Stimulated activated naive B cell treated with anti-CD40 and anti-IgM and Interleukin-4, amounts not matched to agents 10 μg/mL and 1 μg/mL and 100 μg/mL, for 72 hours (primary cell): ENCODE measurements around the gene SAPCD2.
A peak's percentile ranks its signal among the peaks of the same experiment; 100 is the strongest.

Experiments
- ATAC-seq, 2 donors: fragments of 150-1000 bp; cut with Tn5 transposase; replicated peaks; 2 replicates each; pipeline ENCODE4 v1.10.0; 2021; ENCODE audit warnings: moderate library complexity in 1 of 2
- DNase-seq: peaks from one replicate; pipeline ENCODE4 v3.0.0; 2021
- H3K27ac Mint-ChIP-seq: one replicate; pipeline ENCODE4 v1.8.0; 2022; ENCODE audit warnings: mild to moderate bottlenecking, mixed read lengths
- H3K27me3 Mint-ChIP-seq, 2 donors: one replicate each; pipeline ENCODE4 v1.8.0; 2022; ENCODE audit warnings: mixed read lengths in 2 of 2
- H3K36me3 Mint-ChIP-seq, 2 donors: one replicate each; pipeline ENCODE4 v1.8.0; 2022; ENCODE audit warnings: mixed read lengths in 2 of 2, mild to moderate bottlenecking in 1 of 2
- H3K4me1 Mint-ChIP-seq, 2 donors: one replicate each; pipeline ENCODE4 v1.8.0; 2022; ENCODE audit warnings: mixed read lengths in 2 of 2, mild to moderate bottlenecking in 1 of 2
- H3K4me3 Mint-ChIP-seq, 2 donors: one replicate each; pipeline ENCODE4 v1.8.0; 2022; ENCODE audit warnings: mild to moderate bottlenecking in 2 of 2, mixed read lengths in 2 of 2, moderate library complexity in 1 of 2
- H3K9me3 Mint-ChIP-seq, 2 donors: one replicate each; pipeline ENCODE4 v1.8.0; 2022; ENCODE audit warnings: mixed read lengths in 2 of 2, mild to moderate bottlenecking in 1 of 2

Gene SAPCD2

DNA sequence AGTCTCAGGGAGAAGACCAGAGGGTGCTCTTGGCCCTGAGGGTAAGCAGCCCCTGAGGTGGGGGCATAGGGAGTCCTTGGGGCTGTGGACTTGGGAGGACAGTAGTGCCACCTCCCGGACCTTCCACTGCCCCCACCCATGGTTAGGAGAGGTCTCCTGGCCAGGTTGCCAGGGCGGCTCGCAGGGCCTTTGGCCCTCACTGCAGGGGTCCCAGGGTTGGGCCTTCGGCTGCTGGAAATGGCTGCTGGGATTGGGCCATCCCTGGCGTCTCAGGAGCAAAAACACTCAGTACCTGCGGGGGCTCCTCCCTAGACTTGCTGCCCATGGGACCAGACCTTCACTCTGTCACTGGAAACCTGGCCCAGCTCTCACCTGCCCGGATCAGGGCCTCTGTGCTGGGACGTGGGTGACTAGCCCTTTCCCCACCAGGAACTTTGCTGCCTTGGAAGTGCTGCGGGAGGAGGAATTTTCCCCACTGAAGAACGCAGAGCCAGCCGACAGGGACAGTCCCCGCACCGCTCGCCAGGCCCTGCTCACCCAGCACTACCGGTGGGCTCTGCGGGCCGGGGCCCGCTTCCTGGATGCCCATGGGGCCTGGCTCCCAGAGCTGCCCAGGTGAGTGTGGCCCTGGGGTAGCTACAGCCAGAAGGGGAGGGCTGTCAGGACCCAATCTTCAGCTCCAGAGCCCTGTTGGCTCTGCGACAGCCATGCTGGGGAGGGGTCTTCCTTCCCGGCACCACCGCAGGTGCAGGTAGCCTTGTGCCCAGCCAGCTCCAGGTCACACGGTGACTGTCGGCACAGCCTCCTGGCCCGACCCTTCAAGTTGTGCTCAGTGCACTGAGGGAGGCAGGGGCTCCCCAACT is 10.1 kb upstream of the SAPCD2 start:
- peaks cover 30 to 32% of the 10 kb centered on the region in 2 donors for H3K4me1 Mint-ChIP-seq
- no peaks in the 10 kb centered on the region for H3K27me3 Mint-ChIP-seq
- peaks cover 15 to 17% of the 10 kb centered on the region in 2 donors for H3K36me3 Mint-ChIP-seq
- no peak overlapping the region for H3K27ac Mint-ChIP-seq
- ATAC-seq (no peak), DNase-seq (no peak)
- H3K4me3 Mint-ChIP-seq: no peak overlapping the region
- no peaks in the 10 kb centered on the region for H3K9me3 Mint-ChIP-seq

DNA sequence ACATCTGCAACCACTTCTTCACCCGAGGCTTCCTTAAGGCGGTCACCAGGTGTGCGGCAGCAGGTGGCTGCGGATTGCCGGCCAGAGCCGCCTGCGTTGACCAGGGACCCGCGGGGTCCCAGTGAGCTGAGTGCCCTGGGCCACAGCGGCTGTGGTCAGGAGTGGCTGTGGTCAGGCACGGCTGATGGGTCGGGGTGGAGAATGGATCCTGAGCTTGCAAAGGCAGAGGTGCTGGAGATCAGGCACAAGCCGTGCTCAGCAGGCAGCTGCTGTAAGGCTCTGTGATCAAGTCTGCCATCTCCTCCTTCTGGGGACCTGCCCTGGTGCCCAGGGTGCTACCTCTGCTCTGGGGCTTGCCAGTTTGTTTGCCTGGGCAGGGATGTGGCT is 9.0 kb upstream of the SAPCD2 start:
- Mint-ChIP-seq H3K36me3 (peaks cover 15 to 16% of the 10 kb centered on the region in 2 donors), H3K4me3 (peak overlapping the region; percentile 41 to 48), H3K27ac (no peak overlapping the region), H3K27me3 (no peaks in the 10 kb centered on the region), H3K4me1 (peaks cover 24 to 33% of the 10 kb centered on the region in 2 donors), H3K9me3 (no peaks in the 10 kb centered on the region)
- ATAC-seq (no peak), DNase-seq (no peak)

DNA sequence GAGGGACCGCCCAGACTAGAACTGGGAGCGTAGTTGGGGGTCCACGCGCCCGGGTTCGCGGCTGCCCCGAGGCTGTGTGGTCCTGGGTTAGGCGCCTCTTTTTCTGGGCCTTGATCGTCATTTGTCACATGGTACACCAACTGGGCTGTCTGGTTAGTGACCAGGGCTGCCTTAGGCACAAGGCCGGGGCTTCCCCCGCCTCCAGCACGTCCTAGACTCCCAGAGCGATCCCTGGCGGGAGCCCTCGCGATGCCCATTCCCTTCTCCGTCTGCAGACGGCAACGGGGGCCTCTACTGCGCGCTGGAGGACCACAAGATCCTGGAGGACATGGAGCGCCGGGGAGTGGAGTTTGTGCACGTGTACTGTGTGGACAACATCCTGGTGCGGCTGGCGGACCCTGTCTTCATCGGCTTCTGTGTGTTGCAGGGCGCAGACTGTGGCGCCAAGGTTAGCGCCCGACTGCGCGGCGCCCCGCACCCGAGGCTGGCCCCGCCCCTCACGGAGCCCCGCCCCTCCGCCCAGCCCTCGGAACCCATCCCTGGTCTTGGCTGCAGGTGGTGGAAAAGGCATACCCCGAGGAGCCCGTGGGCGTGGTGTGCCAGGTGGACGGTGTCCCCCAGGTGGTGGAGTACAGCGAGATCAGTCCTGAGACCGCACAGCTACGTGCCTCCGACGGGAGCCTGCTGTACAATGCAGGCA is 8.5 kb upstream of the SAPCD2 start:
- Mint-ChIP-seq H3K4me3 (peak overlapping the region; percentile 82 to 83), H3K4me1 (peaks cover 18 to 30% of the 10 kb centered on the region in 2 donors), H3K36me3 (peaks cover 15 to 16% of the 10 kb centered on the region in 2 donors), H3K9me3 (no peaks in the 10 kb centered on the region), H3K27ac (no peak overlapping the region), H3K27me3 (no peaks in the 10 kb centered on the region)
- ATAC-seq (no peak), DNase-seq (no peak)

DNA sequence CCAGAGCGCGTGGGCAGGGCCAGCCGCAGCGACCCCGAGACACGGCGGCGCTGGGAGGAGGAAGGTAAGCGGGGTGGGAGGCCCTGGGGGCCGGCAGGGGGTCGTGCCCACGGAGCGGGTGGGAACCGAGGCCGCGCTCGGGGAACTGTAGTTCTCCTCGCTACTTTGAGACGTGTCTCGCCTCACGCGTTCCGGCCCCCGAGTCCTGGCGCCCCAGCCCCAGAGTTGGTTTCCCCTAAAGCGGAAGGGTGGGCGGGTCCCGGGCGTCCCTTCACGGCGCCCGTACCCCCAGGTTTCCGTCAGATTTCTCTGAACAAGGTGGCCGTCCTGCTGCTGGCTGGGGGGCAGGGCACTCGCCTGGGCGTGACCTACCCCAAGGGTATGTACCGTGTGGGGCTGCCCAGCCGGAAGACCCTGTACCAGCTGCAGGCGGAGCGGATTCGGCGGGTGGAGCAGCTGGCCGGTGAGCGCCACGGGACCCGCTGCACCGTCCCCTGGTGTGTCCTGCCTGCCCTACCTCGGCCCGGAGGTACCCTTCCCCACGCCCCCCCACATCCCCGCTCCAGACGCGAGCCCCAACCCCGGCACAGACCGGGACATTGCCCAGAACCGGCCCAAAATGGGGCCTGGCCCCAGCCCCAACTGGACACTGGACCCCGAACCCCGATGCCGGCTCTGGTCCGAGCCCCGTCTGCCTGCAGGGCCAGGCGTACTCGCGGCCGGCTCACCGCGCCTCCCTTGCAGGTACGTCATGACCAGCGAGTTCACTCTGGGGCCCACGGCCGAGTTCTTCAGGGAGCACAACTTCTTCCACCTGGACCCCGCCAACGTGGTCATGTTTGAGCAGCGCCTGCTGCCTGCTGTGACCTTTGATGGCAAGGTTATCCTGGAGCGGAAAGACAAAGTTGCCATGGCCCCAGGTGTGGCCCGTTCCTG is 7.7 kb upstream of the SAPCD2 start:
- H3K4me1 Mint-ChIP-seq: peaks cover 17 to 22% of the 10 kb centered on the region in 2 donors
- H3K27me3 Mint-ChIP-seq: no peaks in the 10 kb centered on the region
- no peaks in the 10 kb centered on the region for H3K9me3 Mint-ChIP-seq
- H3K36me3 Mint-ChIP-seq: peaks cover 15 to 16% of the 10 kb centered on the region in 2 donors
- ATAC-seq: peak; percentile 50 to 54
- peak overlapping the region; percentile 42 for H3K27ac Mint-ChIP-seq
- H3K4me3 Mint-ChIP-seq: peak overlapping the region; percentile 82 to 83
- no peak for DNase-seq

DNA sequence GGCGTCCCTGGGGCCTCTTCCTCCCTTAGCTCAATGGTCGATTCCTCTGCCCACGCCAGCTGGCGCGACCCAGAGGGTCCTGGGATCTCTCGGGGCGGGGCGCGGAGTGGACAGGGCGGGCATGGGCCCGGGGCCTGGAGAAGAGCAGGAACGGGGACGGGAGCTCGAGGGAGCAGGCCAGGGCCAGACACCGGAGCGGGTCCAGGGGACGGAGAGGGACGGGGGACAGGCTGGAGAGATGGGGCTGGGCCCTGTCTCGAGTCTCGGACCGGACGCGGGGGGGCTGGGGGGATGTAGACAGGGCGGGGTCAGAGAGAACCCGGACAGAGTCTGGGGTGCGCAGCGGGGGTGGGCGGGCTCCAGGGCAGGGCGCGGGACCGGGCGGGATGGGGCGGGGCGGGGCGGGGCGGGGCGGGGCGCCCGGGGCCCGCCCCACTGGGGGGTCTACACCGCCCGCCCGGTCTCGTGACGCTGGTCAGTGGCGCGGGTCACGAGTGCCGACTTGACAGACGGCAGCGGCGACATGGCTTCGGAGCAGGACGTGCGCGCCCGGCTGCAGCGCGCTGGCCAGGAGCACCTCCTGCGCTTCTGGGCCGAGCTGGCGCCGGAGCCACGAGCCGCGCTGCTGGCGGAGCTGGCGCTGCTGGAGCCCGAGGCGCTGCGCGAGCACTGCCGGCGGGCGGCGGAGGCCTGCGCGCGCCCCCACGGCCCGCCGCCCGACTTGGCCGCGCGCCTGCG is 6.8 kb upstream of the SAPCD2 start, which contains the start of gene UAP1L1:
UAP1L1 (plus strand) TSS at position 508 of the 738 bp plus-strand sequence; CDS start at position 524, 16 bp downstream.
- DNase-seq (no peak), ATAC-seq (peak; percentile 73 to 77)
- H3K4me1 Mint-ChIP-seq: peaks cover 12 to 16% of the 10 kb centered on the region in 2 donors
- no peaks in the 10 kb centered on the region for H3K27me3 Mint-ChIP-seq
- peak within 1 kb of the TSS; percentile 59 for H3K27ac Mint-ChIP-seq
- H3K4me3 Mint-ChIP-seq: peak within 1 kb of the TSS; percentile 82 to 83
- H3K9me3 Mint-ChIP-seq: no peaks in the 10 kb centered on the region
- peaks cover 13 to 14% of the 10 kb centered on the region in 2 donors for H3K36me3 Mint-ChIP-seq

DNA sequence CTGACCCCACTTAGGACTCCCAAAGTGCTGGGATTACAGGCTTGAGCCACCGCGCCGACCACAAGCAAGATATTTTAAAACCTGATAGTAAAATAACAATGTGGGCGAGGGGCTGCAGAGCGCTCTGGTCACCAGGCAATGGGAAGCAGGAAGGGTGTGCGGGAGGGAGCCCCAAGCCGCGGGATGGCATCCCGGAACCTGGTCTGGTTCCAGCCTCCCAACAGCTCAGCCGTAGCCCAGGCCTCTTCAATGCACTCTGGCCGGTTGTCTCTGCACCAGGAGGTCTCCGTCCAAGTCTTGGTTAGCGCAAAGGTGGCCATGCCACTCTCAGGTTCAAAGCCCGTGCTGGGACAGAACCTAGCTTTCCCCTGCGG is 6.3 kb upstream of the SAPCD2 start:
- peak overlapping the region; percentile 67 to 77 for H3K4me3 Mint-ChIP-seq
- H3K9me3 Mint-ChIP-seq: no peaks in the 10 kb centered on the region
- H3K36me3 Mint-ChIP-seq: peaks cover 8% of the 10 kb centered on the region in 2 donors
- no peak for DNase-seq
- ATAC-seq: no peak
- no peaks in the 10 kb centered on the region for H3K27me3 Mint-ChIP-seq
- peaks cover 12 to 15% of the 10 kb centered on the region in 2 donors for H3K4me1 Mint-ChIP-seq
- H3K27ac Mint-ChIP-seq: no peak overlapping the region

DNA sequence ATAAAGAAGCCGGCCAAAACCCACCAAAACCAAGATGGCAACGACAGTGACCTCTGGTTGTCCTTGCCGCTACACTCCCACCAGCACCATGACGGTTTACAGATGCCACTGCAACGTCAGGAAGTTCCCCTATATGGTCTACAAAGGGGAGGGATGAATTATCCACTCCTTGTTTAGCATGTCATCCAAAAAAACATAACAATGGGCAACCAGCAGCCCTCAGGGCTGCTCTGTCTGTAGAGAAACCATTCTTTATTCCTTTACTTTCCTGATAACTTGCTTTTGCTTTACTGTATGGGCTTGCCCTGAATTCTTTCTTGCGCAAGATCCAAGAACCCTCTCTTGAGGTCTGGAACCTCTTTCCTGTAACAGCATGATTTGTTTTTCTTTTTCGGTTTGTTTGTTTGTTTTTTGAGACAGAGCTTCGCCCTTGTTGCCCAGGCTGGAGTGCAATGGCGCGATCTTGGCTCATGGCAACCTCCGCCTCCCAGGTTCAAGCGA is 5.0 kb upstream of the SAPCD2 start:
- ATAC-seq (no peak), DNase-seq (no peak)
- Mint-ChIP-seq H3K4me3 (no peak overlapping the region), H3K4me1 (peaks cover 22 to 25% of the 10 kb centered on the region in 2 donors), H3K9me3 (no peaks in the 10 kb centered on the region), H3K27ac (no peak overlapping the region), H3K36me3 (peaks cover 5 to 8% of the 10 kb centered on the region in 2 donors), H3K27me3 (no peaks in the 10 kb centered on the region)

DNA sequence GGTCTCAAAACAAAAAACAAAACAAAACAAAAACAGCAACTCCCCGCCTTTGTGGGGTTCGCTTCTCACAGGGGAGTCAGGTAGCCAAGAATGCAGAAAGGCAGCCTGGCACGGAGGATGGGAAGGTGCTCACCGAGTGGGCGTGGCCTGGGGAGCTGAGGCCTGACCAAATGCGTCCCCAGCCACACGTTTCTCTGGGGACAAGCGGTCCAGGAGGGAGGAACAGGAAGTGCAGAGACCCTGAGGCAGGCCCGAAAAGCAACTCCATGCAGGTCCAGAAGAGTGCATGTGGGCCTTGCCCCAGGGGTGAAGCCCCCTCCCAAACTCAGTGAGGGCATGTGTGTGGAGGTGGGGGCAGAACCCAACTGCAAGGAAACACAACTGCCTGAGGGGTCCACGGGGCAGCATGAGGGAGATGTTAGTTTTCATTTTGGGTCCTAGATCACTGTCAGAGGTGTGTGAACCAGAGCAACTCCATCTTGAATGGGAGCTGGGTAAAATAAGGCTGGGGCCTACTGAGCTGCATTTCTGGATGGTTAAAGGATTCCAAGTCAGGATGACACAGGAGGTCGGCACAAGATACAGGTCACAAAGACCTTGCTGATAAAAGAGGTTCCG is 4.4 kb upstream of the SAPCD2 start:
- no peak for ATAC-seq
- DNase-seq: no peak
- Mint-ChIP-seq H3K27ac (peak overlapping the region; percentile 37), H3K4me3 (no peak overlapping the region), H3K36me3 (peaks cover 2 to 4% of the 10 kb centered on the region in 2 donors), H3K4me1 (peaks cover 22% of the 10 kb centered on the region in 2 donors), H3K9me3 (no peaks in the 10 kb centered on the region), H3K27me3 (no peaks in the 10 kb centered on the region)

DNA sequence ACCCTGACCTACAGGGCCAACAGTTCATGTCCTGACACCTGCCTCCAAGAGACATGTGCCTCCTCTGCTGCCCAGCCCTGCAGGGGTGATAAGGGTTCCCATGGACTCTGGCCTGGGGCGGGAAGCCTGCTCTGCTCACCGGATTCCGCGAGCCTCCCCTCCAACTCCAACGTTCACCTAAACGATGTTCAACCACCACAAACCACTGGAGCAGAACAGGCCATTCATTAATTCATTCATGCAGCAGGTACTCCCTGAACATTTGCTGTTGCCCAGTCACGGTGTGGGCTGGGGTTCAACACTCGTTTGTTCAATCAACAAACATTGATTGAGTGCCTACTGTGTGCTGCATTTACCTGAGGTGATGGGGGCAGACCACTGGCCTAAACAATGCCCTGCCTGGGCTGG is 3.6 kb upstream of the SAPCD2 start:
- Mint-ChIP-seq H3K27me3 (no peaks in the 10 kb centered on the region), H3K9me3 (no peaks in the 10 kb centered on the region), H3K4me3 (no peak overlapping the region), H3K36me3 (no peaks in the 10 kb centered on the region), H3K27ac (no peak overlapping the region), H3K4me1 (peaks cover 20 to 22% of the 10 kb centered on the region in 2 donors)
- ATAC-seq (no peak), DNase-seq (no peak)

DNA sequence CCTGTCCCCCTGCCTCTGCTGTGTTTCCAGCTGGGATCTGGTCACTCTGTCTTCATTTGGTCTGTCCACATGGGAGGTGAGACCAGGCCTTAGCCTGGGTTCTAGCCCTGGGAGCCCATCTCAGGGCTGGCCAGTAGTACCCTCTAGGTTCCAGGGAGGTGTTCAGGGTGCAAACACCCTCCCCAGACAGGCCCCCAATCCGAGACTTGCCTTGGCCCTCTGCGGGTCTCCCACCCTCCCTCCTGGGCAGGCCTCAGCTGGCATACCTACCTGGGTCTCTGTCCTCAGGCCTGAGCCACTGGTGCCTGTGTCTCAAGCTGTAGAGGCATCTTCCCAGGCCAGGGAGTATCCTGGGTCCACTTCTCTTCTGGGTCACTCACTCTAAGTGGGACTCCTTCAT is 925 bp upstream of the SAPCD2 start:
- DNase-seq: no peak

DNA sequence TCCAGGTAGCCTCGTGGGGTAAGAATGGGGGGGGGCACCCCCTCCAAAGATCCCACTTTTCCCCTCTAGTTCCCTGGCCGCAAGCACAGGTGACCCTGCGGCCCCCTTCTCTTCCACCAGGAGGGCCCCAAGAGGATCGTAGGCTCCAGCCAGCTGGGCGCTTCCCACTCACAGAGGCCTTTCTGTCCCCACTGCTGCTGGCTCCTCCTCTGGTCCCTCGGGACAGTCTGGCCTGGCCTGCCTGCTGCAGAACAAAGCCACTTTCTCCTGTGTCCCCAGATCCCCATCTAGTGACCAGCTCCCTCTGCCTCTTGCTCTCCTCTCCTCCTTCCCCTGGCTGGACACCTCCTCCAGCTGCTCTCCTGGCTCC is 534 bp upstream of the SAPCD2 start:
- Mint-ChIP-seq H3K9me3 (no peaks in the 10 kb centered on the region), H3K36me3 (no peaks in the 10 kb centered on the region), H3K27me3 (peaks cover 3 to 4% of the 10 kb centered on the region in 2 donors), H3K4me1 (peaks cover 21 to 28% of the 10 kb centered on the region in 2 donors), H3K27ac (peak overlapping the region; percentile 82), H3K4me3 (peak overlapping the region; percentile 75 to 80)
- DNase-seq: no peak
- ATAC-seq: peak; percentile 24 to 30

More for the DNA sequence above, 925 bp upstream of the SAPCD2 start:
- peaks cover 21 to 28% of the 10 kb centered on the region in 2 donors for H3K4me1 Mint-ChIP-seq
- H3K27me3 Mint-ChIP-seq: peaks cover 3 to 4% of the 10 kb centered on the region in 2 donors
- ATAC-seq: no peak
- H3K4me3 Mint-ChIP-seq: peak overlapping the region; percentile 75 to 80
- H3K9me3 Mint-ChIP-seq: no peaks in the 10 kb centered on the region
- H3K27ac Mint-ChIP-seq: peak overlapping the region; percentile 82
- no peaks in the 10 kb centered on the region for H3K36me3 Mint-ChIP-seq

DNA sequence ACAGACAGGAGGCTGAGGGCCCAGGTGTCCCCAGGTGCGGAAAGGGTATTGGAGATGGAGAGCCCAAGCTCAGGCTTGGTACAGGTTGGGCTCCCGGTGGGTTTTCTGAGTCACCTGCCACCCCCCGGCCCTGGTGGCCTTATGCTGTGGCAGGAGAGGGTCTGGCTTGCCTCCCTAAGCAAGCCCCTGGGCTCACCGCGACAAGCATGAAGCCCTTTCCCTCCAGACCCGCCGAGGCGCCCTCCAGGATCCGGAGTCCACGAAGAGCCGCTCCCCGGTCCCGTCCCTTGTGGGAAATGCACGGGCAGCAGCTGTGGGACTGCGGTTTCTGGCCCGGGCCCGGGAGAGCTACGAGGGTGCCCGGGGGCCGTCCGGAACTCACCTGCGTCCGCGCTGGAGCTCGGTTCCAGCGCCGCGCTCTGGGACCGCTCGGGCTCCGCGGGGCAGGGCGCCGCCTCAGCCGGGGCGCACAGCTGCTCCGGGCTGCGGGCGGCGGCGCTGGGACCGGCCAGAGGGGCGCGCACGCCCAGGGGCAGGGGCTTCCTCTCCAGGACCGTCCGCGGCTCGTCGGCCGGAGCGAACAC is 757 bp downstream of the SAPCD2 start:
- Mint-ChIP-seq H3K4me3 (peak overlapping the region; percentile 21 to 60), H3K27me3 (peaks cover 3 to 4% of the 10 kb centered on the region in 2 donors), H3K9me3 (no peaks in the 10 kb centered on the region), H3K4me1 (peaks cover 18 to 24% of the 10 kb centered on the region in 2 donors), H3K36me3 (no peaks in the 10 kb centered on the region), H3K27ac (no peak overlapping the region)
- no peak for ATAC-seq
- no peak for DNase-seq
